HUDEP-2 (cell line): ENCODE data around the gene FAM25C.
"Not testable (repeated sequence)": the region's sequence is repeated elsewhere in the genome, so short reads cannot be mapped to it uniquely, and the experiment has no call there.

ENCODE experiments used
- DNase-seq, 76 experiments: peaks; one replicate each; lab custom pipeline; 2025; ENCODE audit not compliant: unreplicated experiment in 76 of 76; lab: John Stamatoyannopoulos, UW

The FAM25C gene

GRCh38 chr10:47999691-48000090 lies at the start of gene FAM25C:
FAM25C (minus strand) TSS chr10:47999791; CDS start chr10:47999765, 26 bp downstream.
- not testable (repeated sequence) for DNase-seq

- DNase-seq, result peak in 9 of 76 experiments; percentile 1 to 27 (median 7)
These were observed 45.0 kb upstream of the FAM25C start for GRCh38 chr10:48044557-48044956.

GRCh38 chr10:48031390-48031789 lies 31.8 kb upstream of the FAM25C start:
- DNase-seq, result not testable (repeated sequence)

GRCh38 chr10:48002306-48002705 lies 2.7 kb upstream of the FAM25C start:
- DNase-seq, result not testable (repeated sequence)

- peak in 4 of 76 experiments; percentile 1 to 24 (median 10) for DNase-seq
These were observed 5.5 kb downstream of the FAM25C start for GRCh38 chr10:47994045-47994444.

- DNase-seq, result not testable (repeated sequence)
These were observed 7.0 kb downstream of the FAM25C start for GRCh38 chr10:47992560-47992959.

- DNase-seq, result not testable (repeated sequence)
These were observed 7.9 kb downstream of the FAM25C start for GRCh38 chr10:47991706-47992105.

GRCh38 chr10:47990097-47990496 lies 9.5 kb downstream of the FAM25C start:
- DNase-seq, result not testable (repeated sequence)

- not testable (repeated sequence) for DNase-seq
These were observed 10.0 kb downstream of the FAM25C start for GRCh38 chr10:47989542-47989950.

GRCh38 chr10:47988718-47989541 lies 10.7 kb downstream of the FAM25C start:
- DNase-seq, result not testable (repeated sequence)

- not testable (repeated sequence) for DNase-seq
These were observed 11.6 kb downstream of the FAM25C start for GRCh38 chr10:47987952-47988351.

- DNase-seq, result peak in 1 of 76 experiments; percentile 4
These were observed 13.0 kb downstream of the FAM25C start for GRCh38 chr10:47986413-47987230.

- peak in 9 of 76 experiments; percentile 0 to 50 (median 24) for DNase-seq
These were observed 24.2 kb downstream of the FAM25C start for GRCh38 chr10:47975409-47975808.

GRCh38 chr10:47973131-47973530 lies 26.5 kb downstream of the FAM25C start:
- DNase-seq, result not testable (repeated sequence)

GRCh38 chr10:47972077-47972476 lies 27.5 kb downstream of the FAM25C start:
- DNase-seq, result not testable (repeated sequence)

GRCh38 chr10:47971598-47971997 lies 28.0 kb downstream of the FAM25C start:
- not testable (repeated sequence) for DNase-seq

GRCh38 chr10:47970047-47970446 lies 29.5 kb downstream of the FAM25C start:
- not testable (repeated sequence) for DNase-seq

GRCh38 chr10:47968988-47969387 lies 30.6 kb downstream of the FAM25C start:
- not testable (repeated sequence) for DNase-seq

- DNase-seq, result not testable (repeated sequence)
These were observed 35.1 kb downstream of the FAM25C start for GRCh38 chr10:47964280-47965063.

- DNase-seq, result not testable (repeated sequence)
These were observed 36.8 kb downstream of the FAM25C start for GRCh38 chr10:47962785-47963184.
